HepG2 (cell line): ENCODE results near the gene HSPB9. TPM values are rescaled to one million over a fixed set of nuclear protein-coding genes. Genes with fewer than 3 reads are reported as not detected.

Experiments used
- ATAC-seq: fragments of 200-7000 bp; cut with Tn5 transposase; 3 replicates; pipeline ENCODE4 v1.9.1; 2020; ENCODE audit warnings: mild to moderate bottlenecking, moderate library complexity
- BruUV-seq: library from RNA; stranded (reverse); fragments of 400-500 nt; replicated peaks from 2 replicates; lab custom pipeline; 2021; lab: Mats Ljungman, UMichigan
- CTCF ChIA-PET: fragments of 300-600 bp; formaldehyde crosslinking; extraction: SDS; loops from one replicate; lab custom pipeline; 2021; ENCODE audit warnings: low total read pairs, inconsistent platforms, low intra/inter-chr PET ratio; lab: Yijun Ruan, JAX
- POLR2A ChIA-PET: fragments of 350-600 bp; sonication (Branson Sonifier 250); formaldehyde crosslinking; loops from one replicate; lab custom pipeline; 2020; ENCODE audit warnings: antibody characterized with exemption, inconsistent platforms; lab: Yijun Ruan, JAX
- DNase-seq: peaks from one replicate; pipeline ENCODE4 v3.0.0-alpha.2; 2015; ENCODE audit warnings: low spot score
- FAIRE-seq: peaks from 3 replicates; lab custom pipeline; 2011; peaks lifted over from hg19 to GRCh38; lab: Jason Lieb, UNC
- H2AFZ ChIP-seq: one replicate; pipeline ENCODE4 v1.6.1; 2011; ENCODE audit warnings: low read length, inconsistent platforms
- H3K27ac ChIP-seq: fragments of 300-600 bp; 3 replicates; pipeline ENCODE4 v1.8.0; 2011; ENCODE audit warnings: mixed run types, mild to moderate bottlenecking, mixed read lengths, low read length, inconsistent platforms; ENCODE audit not compliant: insufficient read depth; ENCODE audit errors: extremely low read length
- H3K27me3 ChIP-seq, 2 experiments: fragments of 200-600 bp in 1 of 2; 2 replicates in 1 of 2; 3 replicates in 1 of 2; pipeline versions ENCODE4 v1.6.0 to v1.8.0; 2011; ENCODE audit warnings: low read length in 2 of 2, mild to moderate bottlenecking in 2 of 2, moderate library complexity in 2 of 2, inconsistent platforms in 1 of 2; ENCODE audit not compliant: insufficient read depth in 2 of 2, control insufficient read depth in 1 of 2
- H3K36me3 ChIP-seq, 2 experiments: fragments of 200-600 bp in 1 of 2; replicated peaks in 1 of 2; 2 replicates in 1 of 2; 3 replicates in 1 of 2; pipeline versions ENCODE4 v1.5.1 to v1.8.0; 2011; ENCODE audit warnings: low read length in 2 of 2, inconsistent platforms in 1 of 2; ENCODE audit not compliant: insufficient read depth in 2 of 2, control insufficient read depth in 1 of 2
- H3K4me1 ChIP-seq: 2 replicates; pipeline ENCODE4 v1.5.1; 2012; ENCODE audit warnings: low read length, inconsistent platforms; ENCODE audit not compliant: insufficient read depth
- H3K4me2 ChIP-seq: 2 replicates; pipeline ENCODE4 v1.6.0; 2011; ENCODE audit warnings: low read depth, low read length, inconsistent platforms
- H3K4me3 ChIP-seq, 3 experiments: fragments of 200-600 bp in 1 of 3; sonication (generic), shearing (Covaris generic) in 1 of 3; replicated peaks in 1 of 3; 2 replicates each; pipeline ENCODE4 v1.5.1; 2011 to 2016; ENCODE audit warnings: low read length in 3 of 3, inconsistent platforms in 2 of 3, low read depth in 2 of 3, mild to moderate bottlenecking in 2 of 3, control low read depth in 1 of 3, mixed read lengths in 1 of 3; ENCODE audit not compliant: insufficient read depth in 1 of 3
- H3K79me2 ChIP-seq: one replicate; pipeline ENCODE4 v1.6.1; 2011; ENCODE audit warnings: low read length, inconsistent platforms; ENCODE audit not compliant: insufficient read depth
- H3K9ac ChIP-seq: 2 replicates; pipeline ENCODE4 v1.6.0; 2011; ENCODE audit warnings: mild to moderate bottlenecking, low read depth, low read length, inconsistent platforms; ENCODE audit not compliant: insufficient read depth
- H3K9me3 ChIP-seq: 2 replicates; pipeline ENCODE4 v1.5.1; 2012; ENCODE audit warnings: mild to moderate bottlenecking, low read length
- H4K20me1 ChIP-seq: 2 replicates; pipeline ENCODE4 v1.6.0; 2011; ENCODE audit warnings: inconsistent platforms, mild to moderate bottlenecking, low read length, moderate library complexity; ENCODE audit not compliant: insufficient read depth
- GABPA ChIP-seq, 2 experiments: IDR thresholded peaks; 2 replicates each; pipeline ENCODE4 v1.6.1; 2011 to 2016; ENCODE audit warnings: low read depth in 2 of 2, low read length in 1 of 2, missing biosample characterization in 1 of 2, missing genetic modification characterization in 1 of 2
- HDAC1 ChIP-seq: sonication (generic); formaldehyde crosslinking; IDR thresholded peaks from 2 replicates; pipeline ENCODE4 v1.5.1; 2020; ENCODE audit warnings: mild to moderate bottlenecking, missing genetic modification reagents
- MAZ ChIP-seq, 2 experiments: sonication (generic) in 1 of 2; formaldehyde crosslinking in 1 of 2; IDR thresholded peaks; 2 replicates each; pipeline versions ENCODE4 v1.5.0 to v1.6.1; 2012 to 2020; ENCODE audit warnings: low read depth in 2 of 2, mild to moderate bottlenecking in 2 of 2, borderline replicate concordance in 1 of 2, improper control_type of control experiment in 1 of 2, low read length in 1 of 2, missing genetic modification reagents in 1 of 2, moderate library complexity in 1 of 2
- ZBTB38 ChIP-seq: sonication (generic); formaldehyde crosslinking; IDR thresholded peaks from 2 replicates; pipeline ENCODE4 v1.5.1; 2020; ENCODE audit warnings: mild to moderate bottlenecking, missing genetic modification reagents
- WGBS: methylation state at CpG from one replicate; pipeline ENCODE4 v1.1.6; 2017; ENCODE audit warnings: low lambda C conversion rate; 5-methylcytosine and 5-hydroxymethylcytosine counted together
- in situ Hi-C: cut with HindIII; loops from 2 replicates; pipeline ENCODE4 v1.10.0; 2017; ENCODE audit warnings: low pct_unique_long_range_greater_than_20kb; ENCODE audit not compliant: extremely low pct_ligation_motif_present
- intact Hi-C: fragments of 100-400 bp; cut with micrococcal nuclease; formaldehyde crosslinking; loops from one replicate; pipeline ENCODE4 v1.10.0; 2022; ENCODE audit not compliant: unreplicated experiment
- polyA plus RNA-seq, 8 experiments: library from polyadenylated mRNA; depleted of rRNA in 3 of 8; stranded (reverse) in 7 of 8; unstranded in 1 of 8; fragments of >200 nt; fragmentation: Illumina TruSeq in 4 of 8; extraction: Trizol in 4 of 8; gene quantifications; 2 replicates each; pipeline versions ENCODE4 v1.2.1 to v1.2.3, GENCODE V29; 2011 to 2016; ENCODE audit warnings: low read depth in 4 of 8, missing spikeins in 1 of 8, mixed read lengths in 1 of 8; ENCODE audit not compliant: insufficient read depth in 1 of 8
- total RNA-seq, 5 experiments: library from RNA; depleted of rRNA; stranded (reverse); fragments of >200 nt; fragmentation: Illumina TruSeq; extraction: Trizol; gene quantifications; 2 replicates each; pipeline ENCODE4 v1.2.3, GENCODE V29; 2016; ENCODE audit warnings: low read depth in 1 of 5
- TF ChIP-seq, protein P1 (sequence below): IDR thresholded peaks from 2 replicates; pipeline ENCODE4 v1.6.1; 2012; ENCODE audit warnings: low read length, improper control_type of control experiment
- TF ChIP-seq, protein P2 (sequence below): sonication (generic); formaldehyde crosslinking; IDR thresholded peaks from 2 replicates; pipeline ENCODE4 v1.8.0; 2022; ENCODE audit warnings: mild to moderate bottlenecking, missing genetic modification reagents; ENCODE audit not compliant: insufficient replicate concordance

Gene HSPB9
- total and polyA plus RNA-seq, 2 of the 13 experiments (the other 11 are each of a cell fraction or from before 2014, with no cell fraction given) = 0.05 to 0.24 TPM

DNA sequence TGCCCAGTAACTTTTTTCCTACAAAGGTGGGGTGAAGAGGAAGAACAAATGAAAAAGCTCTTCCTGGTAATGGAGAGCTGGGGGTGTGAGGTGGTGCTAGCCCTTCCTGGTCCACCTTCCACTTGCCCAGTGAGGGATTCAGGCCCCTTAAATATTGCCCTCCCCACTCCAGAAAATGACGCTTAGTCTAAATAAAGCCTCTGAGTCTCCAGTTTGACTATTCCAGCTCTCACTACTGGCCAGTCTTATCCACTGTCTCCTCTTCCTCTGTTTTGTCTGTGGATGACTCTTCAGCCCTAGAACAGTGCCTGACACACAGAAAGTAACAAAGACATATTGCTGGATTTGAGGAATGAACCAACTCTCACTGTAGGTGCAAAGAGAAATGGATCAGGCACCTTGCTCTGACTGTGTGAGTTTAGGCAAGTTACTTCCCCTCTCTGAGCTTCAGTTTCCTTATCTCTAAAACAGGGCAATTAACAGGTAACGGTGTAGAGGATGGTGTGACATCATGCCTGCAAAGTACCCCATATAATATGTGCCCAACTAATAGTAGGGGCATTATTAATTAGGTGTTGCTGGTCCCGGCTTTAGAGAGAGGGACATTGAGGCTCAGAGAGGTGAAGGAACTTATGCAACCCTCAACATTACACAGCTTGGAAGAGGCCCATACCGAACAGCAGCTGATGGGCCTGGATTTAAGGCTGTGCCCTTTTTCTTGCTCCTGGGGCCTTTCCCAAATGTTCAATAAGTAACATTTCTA lies 45.6 kb upstream of the HSPB9 start (continued):
- TF ChIP-seq, protein P1, sequence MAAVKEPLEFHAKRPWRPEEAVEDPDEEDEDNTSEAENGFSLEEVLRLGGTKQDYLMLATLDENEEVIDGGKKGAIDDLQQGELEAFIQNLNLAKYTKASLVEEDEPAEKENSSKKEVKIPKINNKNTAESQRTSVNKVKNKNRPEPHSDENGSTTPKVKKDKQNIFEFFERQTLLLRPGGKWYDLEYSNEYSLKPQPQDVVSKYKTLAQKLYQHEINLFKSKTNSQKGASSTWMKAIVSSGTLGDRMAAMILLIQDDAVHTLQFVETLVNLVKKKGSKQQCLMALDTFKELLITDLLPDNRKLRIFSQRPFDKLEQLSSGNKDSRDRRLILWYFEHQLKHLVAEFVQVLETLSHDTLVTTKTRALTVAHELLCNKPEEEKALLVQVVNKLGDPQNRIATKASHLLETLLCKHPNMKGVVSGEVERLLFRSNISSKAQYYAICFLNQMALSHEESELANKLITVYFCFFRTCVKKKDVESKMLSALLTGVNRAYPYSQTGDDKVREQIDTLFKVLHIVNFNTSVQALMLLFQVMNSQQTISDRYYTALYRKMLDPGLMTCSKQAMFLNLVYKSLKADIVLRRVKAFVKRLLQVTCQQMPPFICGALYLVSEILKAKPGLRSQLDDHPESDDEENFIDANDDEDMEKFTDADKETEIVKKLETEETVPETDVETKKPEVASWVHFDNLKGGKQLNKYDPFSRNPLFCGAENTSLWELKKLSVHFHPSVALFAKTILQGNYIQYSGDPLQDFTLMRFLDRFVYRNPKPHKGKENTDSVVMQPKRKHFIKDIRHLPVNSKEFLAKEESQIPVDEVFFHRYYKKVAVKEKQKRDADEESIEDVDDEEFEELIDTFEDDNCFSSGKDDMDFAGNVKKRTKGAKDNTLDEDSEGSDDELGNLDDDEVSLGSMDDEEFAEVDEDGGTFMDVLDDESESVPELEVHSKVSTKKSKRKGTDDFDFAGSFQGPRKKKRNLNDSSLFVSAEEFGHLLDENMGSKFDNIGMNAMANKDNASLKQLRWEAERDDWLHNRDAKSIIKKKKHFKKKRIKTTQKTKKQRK = no peak
- TF ChIP-seq HDAC1 (CRISPR knock-in tag) (no peak), ZBTB38 (CRISPR knock-in tag) (no peak)
- TF ChIP-seq, protein P2, sequence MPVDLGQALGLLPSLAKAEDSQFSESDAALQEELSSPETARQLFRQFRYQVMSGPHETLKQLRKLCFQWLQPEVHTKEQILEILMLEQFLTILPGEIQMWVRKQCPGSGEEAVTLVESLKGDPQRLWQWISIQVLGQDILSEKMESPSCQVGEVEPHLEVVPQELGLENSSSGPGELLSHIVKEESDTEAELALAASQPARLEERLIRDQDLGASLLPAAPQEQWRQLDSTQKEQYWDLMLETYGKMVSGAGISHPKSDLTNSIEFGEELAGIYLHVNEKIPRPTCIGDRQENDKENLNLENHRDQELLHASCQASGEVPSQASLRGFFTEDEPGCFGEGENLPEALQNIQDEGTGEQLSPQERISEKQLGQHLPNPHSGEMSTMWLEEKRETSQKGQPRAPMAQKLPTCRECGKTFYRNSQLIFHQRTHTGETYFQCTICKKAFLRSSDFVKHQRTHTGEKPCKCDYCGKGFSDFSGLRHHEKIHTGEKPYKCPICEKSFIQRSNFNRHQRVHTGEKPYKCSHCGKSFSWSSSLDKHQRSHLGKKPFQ (CRISPR knock-in tag) = no peak

DNA sequence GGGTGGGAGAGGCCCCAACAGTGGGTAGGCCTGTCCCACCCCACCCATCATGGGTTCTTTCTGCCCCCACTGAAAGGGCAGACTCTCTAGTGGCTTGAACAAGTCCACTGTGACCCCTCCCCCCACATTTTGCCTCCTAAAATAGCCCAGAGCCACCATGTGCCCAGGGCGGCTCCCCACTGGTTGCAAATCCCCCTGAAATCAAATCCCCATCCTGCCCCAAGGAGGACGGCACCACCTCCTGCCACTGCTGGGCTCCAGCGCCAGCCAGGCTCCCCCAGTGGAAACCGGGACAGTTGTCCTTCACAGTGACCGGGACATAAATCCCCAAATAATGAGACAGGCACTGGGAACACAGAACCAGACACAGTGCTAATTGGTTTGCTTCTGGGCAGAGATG lies 44.8 kb upstream of the HSPB9 start:
- no TSS peak for BruUV-seq
- Histone ChIP-seq H3K79me2 (no peaks in the 10 kb centered on the region), H3K4me2 (no peak overlapping the region), H3K36me3 (no peaks in the 10 kb centered on the region), H3K27me3 (peaks cover 0 to 9% of the 10 kb centered on the region in 2 experiments; a peak in 2 of 5 replicates), H2AFZ (no peak overlapping the region), H3K9me3 (no peaks in the 10 kb centered on the region), H3K27ac (no peak overlapping the region), H3K9ac (no peak overlapping the region)
- FAIRE-seq = no peak
- ATAC-seq = no peak
- POLR2A ChIA-PET = no interaction called here
- in situ Hi-C loops = no loop called here
- WGBS = 57% methylated on average over 5 of the region's 5 CpGs
- DNase-seq = no peak
- intact Hi-C loops = no loop called here
- no peak for TF ChIP-seq GABPA (IDR thresholded peaks at IDR 0.05; ENCODE audit: low read depth, low read length)
- no peak for TF ChIP-seq GABPA (CRISPR knock-in tag; IDR thresholded peaks at IDR 0.05; ENCODE audit: low read depth)
- TF ChIP-seq MAZ (IDR thresholded peaks at IDR 0.05; ENCODE audit: borderline replicate concordance, low read depth, low read length) = no peak
- TF ChIP-seq MAZ (CRISPR knock-in tag; IDR thresholded peaks at IDR 0.05; ENCODE audit: low read depth) = no peak
- TF ChIP-seq, all 625 proteins: peak for 0
- CTCF ChIA-PET = no interaction called here
- peaks cover 79% of the 10 kb centered on the region for H3K4me1 ChIP-seq
- no peak overlapping the region for H3K4me3 ChIP-seq
- no peaks in the 10 kb centered on the region for H4K20me1 ChIP-seq
